Ishikawa (cell line): ENCODE data around the gene JPH3.

Experiments
- CEBPB ChIP-seq: IDR thresholded peaks from 2 replicates; pipeline ENCODE4 v1.6.1; 2012
- CREB1 ChIP-seq: IDR thresholded peaks from 2 replicates; pipeline ENCODE4 v1.6.1; 2012; ENCODE audit warnings: low read depth
- EGR1 ChIP-seq: IDR thresholded peaks from 2 replicates; pipeline ENCODE4 v1.6.1; 2012
- EP300 ChIP-seq: IDR thresholded peaks from 2 replicates; pipeline ENCODE4 v1.6.1; 2012; ENCODE audit warnings: borderline replicate concordance
- FOXM1 ChIP-seq: IDR thresholded peaks from 2 replicates; pipeline ENCODE4 v1.6.1; 2012; ENCODE audit warnings: low read depth, borderline replicate concordance
- NFIC ChIP-seq: IDR thresholded peaks from 2 replicates; pipeline ENCODE4 v1.6.1; 2012
- RAD21 ChIP-seq: IDR thresholded peaks from 2 replicates; pipeline ENCODE4 v1.6.1; 2012; ENCODE audit warnings: low read depth
- TAF1 ChIP-seq: IDR thresholded peaks from 2 replicates; pipeline ENCODE4 v1.6.1; 2012; ENCODE audit warnings: low read depth, mild to moderate bottlenecking
- YY1 ChIP-seq: IDR thresholded peaks from 2 replicates; pipeline ENCODE4 v1.6.1; 2012; ENCODE audit warnings: low read depth
- TF ChIP-seq, protein P1 (sequence below): IDR thresholded peaks from 2 replicates; pipeline ENCODE4 v1.6.1; 2012
- TF ChIP-seq, protein P2 (sequence below): IDR thresholded peaks from 2 replicates; pipeline ENCODE4 v1.6.1; 2012; ENCODE audit warnings: low read depth, mild to moderate bottlenecking
- TF ChIP-seq, protein P3 (sequence below): IDR thresholded peaks from 2 replicates; pipeline ENCODE4 v1.6.1; 2012

DNA sequence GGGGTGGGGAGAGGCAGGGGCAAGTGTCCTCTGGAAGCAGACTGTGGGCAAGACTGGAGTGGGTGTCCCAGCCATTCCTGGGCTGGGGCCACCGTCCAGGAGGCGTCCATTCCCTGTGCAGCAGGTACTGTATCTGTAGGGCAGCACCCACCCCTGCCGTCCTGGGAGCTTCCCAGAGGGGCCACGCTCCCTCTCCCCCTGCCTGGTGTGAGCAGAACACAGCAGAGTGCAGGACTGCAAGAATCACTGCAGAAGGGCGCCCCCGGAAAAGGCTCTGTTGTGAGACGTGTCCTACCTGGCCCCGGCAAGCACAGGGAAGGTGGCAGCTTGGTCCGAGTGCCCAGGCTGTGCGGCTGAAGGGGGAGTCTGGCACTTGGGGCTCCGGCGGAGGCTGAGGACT lies 93.2 kb downstream of the JPH3 start:
- TF ChIP-seq YY1 = no peak
- TF ChIP-seq CREB1 = no peak
- TF ChIP-seq, protein P1, sequence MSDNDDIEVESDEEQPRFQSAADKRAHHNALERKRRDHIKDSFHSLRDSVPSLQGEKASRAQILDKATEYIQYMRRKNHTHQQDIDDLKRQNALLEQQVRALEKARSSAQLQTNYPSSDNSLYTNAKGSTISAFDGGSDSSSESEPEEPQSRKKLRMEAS = no peak
- TF ChIP-seq FOXM1 = no peak
- TF ChIP-seq, protein P2, sequence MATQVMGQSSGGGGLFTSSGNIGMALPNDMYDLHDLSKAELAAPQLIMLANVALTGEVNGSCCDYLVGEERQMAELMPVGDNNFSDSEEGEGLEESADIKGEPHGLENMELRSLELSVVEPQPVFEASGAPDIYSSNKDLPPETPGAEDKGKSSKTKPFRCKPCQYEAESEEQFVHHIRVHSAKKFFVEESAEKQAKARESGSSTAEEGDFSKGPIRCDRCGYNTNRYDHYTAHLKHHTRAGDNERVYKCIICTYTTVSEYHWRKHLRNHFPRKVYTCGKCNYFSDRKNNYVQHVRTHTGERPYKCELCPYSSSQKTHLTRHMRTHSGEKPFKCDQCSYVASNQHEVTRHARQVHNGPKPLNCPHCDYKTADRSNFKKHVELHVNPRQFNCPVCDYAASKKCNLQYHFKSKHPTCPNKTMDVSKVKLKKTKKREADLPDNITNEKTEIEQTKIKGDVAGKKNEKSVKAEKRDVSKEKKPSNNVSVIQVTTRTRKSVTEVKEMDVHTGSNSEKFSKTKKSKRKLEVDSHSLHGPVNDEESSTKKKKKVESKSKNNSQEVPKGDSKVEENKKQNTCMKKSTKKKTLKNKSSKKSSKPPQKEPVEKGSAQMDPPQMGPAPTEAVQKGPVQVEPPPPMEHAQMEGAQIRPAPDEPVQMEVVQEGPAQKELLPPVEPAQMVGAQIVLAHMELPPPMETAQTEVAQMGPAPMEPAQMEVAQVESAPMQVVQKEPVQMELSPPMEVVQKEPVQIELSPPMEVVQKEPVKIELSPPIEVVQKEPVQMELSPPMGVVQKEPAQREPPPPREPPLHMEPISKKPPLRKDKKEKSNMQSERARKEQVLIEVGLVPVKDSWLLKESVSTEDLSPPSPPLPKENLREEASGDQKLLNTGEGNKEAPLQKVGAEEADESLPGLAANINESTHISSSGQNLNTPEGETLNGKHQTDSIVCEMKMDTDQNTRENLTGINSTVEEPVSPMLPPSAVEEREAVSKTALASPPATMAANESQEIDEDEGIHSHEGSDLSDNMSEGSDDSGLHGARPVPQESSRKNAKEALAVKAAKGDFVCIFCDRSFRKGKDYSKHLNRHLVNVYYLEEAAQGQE = no peak
- no peak for TF ChIP-seq NFIC
- no peak for TF ChIP-seq EGR1
- TF ChIP-seq EP300 = no peak
- TF ChIP-seq CEBPB = no peak
- no peak for TF ChIP-seq TAF1
- no peak for TF ChIP-seq RAD21
- TF ChIP-seq, protein P3, sequence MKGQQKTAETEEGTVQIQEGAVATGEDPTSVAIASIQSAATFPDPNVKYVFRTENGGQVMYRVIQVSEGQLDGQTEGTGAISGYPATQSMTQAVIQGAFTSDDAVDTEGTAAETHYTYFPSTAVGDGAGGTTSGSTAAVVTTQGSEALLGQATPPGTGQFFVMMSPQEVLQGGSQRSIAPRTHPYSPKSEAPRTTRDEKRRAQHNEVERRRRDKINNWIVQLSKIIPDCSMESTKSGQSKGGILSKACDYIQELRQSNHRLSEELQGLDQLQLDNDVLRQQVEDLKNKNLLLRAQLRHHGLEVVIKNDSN = no peak
